SKM-1 treated with dmso at 0.1 percent for 144 hours (cell line): ENCODE measurements around the gene UBE2R2.
"Not testable (repeated sequence)": the region's sequence is repeated elsewhere in the genome, so short reads cannot be mapped to it uniquely, and the experiment has no call there.

Experiments
- DNase-seq: peaks from one replicate; lab custom pipeline; 2025; ENCODE audit not compliant: unreplicated experiment; lab: John Stamatoyannopoulos, UW

UBE2R2 gene

DNA sequence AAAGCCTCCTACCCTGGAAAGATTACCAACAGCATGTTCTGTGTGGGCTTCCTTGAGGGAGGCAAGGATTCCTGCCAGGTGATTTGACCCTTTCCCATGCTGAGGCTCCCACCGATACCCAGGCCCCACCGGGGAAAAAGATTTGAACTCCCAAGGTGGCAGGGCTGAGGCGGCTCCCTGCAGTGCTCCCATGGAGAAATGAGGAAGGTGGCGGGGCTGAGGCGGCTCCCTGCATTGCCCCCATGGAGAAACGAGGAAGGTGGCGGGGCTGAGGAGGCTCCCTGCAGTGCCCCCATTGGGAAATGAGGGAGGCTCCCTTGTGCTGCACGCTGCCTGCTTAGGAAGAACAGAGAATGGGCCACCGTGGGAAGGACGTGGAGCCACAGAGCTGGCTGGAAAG, 18.4 kb upstream of the UBE2R2 start:
- DNase-seq, result no peak

DNA sequence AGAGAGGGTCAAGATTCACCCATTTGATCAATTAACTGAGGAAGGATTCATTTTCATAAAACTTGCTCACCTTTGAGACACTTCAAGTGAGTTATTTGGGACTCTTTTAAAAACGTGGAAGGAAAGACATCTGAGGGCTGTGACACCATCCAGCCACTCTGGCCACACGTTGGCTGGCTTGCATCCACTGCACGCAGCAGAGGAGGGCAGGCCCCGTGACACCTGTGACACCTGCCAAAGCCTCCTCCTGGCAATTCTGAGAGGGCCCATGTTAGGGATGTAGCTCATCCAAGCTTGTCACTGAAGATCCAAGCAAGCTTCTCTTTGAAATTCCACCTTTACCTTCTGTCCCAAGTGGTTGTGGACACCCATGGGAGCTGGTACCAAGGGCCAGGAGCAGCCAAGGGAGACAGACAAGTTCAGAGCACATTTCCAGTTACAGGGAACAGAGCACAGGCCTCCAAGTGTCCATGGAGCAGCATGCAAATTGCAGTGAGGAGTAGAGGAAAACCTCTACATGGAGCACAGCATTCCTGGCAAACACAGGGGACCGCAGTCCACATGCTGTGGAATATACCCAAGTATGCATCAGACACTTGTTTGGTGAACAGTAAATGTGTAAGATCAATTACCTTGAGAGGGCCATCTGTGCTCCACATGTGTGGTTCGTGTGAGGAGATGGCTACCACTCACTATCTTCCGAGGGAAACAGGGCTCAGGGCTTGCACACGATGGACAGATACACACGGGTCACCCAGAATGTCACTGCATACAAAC, 16.8 kb upstream of the UBE2R2 start:
- no peak for DNase-seq

DNA sequence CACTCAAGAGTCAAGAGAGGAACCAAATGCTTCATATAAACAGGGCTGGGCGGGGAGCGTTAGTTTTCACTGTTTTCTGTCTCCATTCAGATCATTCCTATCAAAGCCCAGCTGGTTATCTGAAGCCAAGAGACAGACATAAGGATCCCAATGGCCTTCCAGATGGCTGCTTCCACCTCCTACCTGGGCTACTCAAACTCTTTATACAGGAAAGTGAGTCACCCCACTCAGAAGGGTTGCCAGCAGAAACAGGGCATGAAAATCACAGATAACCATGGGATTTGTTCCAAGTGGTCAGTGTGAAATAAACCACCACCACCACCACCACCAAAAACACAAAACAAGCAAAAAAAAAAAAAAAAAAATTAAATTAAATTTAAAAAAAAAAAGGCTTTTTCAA, 16.1 kb upstream of the UBE2R2 start:
- DNase-seq, result no peak

DNA sequence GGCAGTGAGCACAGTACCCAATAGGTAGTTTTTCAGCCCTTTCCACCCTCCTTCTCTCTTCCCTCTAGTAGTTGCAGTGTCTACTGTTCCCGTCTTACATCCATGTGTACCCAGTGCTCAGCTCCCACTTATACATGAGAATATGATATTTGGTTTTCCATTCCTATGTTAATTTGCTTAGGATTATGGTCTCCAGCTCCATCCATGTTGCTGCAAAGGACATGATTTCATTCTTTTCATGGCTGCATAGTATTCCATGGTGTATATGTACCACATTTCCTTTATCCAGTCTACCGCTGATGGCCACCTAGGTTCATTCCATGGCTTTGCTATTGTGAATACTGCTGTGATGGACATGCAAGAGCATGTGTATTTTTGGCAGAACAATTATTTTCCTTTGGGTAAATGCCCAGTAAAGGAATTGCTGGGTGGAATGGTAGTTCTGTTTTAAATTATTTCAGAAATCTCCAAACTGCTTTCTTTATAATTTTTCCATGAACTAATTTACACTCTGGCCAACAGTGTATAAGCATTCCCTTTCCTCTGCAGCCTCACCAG, 14.9 kb upstream of the UBE2R2 start:
- not testable (repeated sequence) for DNase-seq

DNA sequence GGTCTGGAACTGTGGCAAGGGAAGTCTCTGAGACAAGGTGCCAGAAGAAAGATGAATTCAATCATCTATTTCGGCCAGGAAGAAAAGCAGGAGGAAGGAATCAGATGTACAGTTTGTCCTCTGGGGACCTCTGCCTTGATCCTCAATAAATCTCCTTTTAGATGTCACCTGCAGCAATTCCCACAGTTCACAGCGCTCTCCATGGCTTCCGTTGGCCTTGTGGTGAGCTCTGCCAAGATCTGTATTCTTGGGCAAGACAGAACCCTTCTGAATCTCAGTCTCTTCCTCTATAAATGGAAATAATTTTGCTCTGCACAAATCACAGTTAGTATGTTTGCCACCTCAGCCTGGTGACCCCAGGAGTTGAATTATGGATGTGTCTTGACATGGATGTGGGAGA, 12.8 kb upstream of the UBE2R2 start:
- not testable (repeated sequence) for DNase-seq

DNA sequence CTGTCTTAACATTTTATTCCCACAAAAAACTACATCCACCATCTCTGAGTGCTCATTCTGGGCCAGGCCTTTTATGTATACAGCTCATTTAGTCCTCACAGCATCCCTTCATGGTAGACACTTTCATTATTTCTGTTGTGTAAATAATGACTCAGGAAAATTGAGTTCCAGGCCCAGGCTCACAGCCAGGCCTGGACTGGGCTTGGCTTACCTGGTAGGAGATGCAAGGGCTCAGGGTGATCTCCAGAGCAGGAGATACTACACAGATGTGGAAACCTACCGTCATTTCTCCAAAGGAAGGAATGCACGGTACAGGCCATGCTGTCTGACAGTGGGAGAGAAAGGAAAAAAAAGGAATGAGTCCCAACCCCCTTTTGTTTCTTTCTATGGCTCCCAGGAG, 9.8 kb upstream of the UBE2R2 start:
- not testable (repeated sequence) for DNase-seq

DNA sequence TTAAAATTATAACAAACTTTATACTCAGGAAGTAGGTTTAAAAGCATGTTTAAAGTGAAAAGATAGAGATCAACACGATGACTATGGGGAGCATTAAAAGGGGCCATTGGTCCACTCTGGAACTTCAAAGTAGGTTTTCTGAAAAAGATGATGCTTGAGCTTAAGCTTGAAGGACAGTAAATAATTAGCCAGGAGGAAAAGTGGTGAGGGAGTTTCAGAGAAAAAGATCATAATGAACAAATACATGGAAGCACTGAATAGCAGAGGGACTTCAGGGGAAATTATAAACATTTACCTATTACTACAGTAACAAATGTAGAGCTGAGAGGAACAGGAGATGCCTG, 8.0 kb upstream of the UBE2R2 start:
- DNase-seq, result not testable (repeated sequence)

DNA sequence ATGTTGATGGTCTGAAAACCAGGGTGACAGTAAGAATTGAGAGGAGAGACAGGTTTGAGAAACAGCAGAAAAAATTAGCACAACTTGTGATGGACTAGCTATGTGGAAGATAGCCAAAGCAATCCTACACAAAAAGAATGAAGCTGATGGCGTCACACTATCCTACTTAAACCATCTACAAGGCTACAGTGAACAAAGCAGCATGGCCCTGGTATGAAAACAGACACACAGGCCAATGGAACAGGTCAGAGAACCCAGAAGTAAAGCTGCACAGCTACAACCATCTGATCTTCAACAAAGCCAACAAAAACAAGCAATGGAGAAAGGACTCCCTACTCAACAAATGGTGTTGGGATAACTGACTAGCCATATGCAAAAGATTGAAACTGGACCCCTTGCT, 7.5 kb upstream of the UBE2R2 start:
- DNase-seq, result no peak

DNA sequence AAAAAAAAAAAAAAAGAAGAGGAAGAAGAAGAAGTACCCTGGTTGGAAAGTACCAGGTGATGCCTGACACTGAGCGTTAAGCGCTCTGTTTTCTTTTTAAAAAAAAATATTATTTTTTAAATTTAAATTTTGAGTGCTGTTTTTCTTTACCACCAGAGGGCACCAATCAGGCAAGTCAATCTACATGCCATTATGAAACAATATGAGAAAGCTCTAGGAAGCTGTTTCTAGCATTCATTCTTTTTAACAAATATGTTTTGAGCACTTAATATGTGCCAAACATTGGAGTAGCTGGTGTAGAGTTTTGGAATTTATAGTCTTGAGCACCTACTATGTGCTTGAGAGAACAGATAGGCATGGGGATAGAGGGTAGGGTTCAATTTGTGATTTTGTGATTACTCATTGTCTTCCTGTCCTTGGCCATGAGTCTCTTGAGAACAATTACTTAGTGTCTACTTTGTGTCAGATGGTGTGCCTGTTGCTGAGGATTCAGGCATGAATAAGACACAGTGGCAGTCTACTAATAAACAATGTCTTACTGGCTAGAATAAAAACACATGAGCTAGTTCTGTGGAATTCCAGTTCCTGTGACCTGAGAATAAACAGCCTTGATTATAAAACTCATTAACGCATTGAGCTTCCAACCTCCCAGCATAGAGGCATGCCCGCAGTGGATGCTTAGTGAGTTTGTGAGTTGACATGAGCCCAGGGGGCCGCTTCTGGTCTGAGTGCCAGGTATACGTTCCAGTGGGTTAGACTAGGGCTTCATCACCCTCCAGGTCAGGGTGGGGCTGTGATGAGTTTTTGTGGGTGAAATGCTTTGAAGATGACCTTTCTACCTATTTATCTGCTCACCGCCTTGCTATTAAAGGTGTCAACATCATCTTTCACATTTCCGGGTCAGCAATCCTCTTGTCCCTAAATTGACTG, 3.0 kb upstream of the UBE2R2 start:
- DNase-seq, result peak; percentile 61

DNA sequence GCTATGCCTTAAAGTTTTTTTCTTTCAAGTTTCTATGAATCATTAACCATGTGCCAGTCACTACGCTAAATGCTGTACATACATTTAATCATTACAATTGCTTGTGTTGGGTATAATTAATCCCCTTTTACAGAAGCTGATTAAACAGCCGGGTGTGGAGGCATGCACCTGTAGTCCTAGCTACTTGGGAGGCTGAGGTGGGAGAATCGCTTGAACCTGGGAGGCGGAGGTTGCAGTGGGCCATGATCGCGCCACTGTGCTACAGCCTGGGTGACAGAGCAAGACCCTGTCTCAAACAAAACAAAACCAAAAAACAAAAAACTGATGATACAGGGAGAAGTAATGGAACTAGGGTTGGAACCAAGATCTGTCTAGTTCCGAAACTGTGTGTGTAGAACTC, 1.2 kb upstream of the UBE2R2 start:
- DNase-seq, result no peak

DNA sequence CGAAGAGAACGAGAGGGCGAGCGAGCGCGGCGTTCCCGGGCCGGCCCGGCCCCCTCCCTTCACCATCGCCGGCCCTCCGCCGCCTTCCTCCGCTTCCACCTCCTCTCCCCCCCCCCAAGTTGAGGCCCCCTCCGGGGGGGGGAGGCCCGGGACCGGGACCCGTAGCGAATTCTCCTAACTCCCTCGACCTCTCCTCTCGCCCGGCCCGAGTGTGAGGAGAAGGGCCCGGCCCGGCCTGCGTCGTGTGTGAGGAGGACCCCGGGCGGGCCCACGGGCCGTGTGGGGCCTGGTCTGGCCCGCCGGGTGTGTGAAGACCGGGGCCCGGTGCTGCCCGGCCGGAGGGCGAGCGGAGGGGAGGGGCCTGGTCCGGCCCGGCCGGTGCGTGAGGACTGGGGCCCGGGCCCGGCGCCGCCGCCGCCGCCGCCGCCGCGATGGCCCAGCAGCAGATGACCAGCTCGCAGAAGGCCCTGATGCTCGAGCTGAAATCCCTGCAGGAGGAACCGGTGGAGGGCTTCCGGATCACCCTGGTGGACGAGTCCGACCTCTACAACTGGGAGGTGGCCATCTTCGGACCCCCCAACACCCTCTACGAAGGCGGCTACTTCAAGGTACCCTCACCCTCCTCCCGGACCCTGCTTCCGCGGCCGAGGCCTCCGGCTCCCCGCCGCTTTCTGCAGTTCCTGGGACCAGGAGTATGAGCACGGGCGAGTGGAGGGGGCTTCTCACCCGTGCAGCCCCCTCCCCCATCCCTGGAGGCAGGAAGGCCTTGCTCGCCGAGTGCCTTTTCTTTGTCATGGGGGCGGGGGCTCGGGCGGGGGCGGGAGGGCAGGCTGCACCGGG, 587 bp downstream of the UBE2R2 start:
- DNase-seq, result peak; percentile 31

DNA sequence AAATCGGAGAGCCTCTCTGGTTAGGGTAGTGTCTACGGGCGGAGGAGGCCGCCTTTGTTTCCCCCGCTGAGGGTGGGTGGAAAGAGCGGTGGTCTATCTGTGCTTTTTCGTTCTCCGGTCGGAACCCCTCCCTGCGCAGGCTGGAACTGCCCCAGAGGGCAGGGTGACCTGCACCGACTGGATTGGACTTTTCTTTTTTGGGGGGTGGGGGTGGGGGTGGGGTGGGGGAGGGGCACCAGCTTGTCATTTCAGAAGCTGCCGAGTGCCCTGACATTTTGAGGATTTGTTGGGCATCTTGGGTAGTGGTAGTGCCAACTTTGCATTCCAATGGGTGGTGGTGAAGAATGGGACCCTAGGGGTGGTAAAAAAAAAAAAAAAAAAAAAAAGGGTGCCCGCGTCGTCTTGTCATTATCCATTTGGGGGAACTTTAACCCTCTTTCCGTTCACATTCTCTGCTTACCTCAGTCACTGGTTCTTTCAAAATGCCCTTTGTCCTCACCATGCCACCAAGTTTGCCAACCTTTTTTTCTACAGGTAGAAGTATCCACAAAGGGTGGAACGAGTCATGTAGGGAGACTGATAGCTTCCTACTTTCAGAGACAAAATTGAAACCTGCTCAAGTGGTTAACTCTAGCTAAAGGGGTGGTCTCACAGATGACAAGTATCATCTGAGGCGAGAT, 1.3 kb downstream of the UBE2R2 start:
- no peak for DNase-seq

DNA sequence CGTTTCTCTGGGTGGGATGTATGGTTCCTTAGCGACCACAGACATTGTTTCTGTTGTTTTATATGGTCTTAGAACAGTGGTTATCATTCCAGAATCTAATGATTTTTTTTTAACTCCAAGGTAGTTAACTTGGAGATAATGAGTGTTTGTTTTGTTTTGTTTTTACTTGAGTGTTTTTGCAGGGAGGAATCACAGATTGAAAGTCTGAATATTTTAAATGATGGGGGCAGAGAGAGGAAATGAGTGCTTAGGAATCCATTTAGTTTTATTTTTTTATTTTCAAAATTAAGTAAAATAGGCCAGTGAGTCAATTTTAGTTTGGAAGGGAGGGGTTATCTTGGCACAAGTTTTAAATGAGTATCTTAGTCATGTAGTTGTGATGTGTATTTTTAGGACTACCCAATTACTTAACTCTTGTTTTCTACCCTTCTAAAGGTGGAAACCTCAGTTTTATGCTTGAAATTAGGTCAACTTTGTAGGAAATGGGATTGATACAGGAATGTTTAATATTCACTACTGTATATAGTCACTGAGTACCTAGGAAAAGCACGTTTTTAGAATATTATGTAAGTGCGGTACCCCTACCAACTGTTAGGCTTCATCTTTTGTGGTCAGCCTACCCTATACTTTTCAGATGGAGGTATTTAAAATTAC, 2.0 kb downstream of the UBE2R2 start:
- no peak for DNase-seq

DNA sequence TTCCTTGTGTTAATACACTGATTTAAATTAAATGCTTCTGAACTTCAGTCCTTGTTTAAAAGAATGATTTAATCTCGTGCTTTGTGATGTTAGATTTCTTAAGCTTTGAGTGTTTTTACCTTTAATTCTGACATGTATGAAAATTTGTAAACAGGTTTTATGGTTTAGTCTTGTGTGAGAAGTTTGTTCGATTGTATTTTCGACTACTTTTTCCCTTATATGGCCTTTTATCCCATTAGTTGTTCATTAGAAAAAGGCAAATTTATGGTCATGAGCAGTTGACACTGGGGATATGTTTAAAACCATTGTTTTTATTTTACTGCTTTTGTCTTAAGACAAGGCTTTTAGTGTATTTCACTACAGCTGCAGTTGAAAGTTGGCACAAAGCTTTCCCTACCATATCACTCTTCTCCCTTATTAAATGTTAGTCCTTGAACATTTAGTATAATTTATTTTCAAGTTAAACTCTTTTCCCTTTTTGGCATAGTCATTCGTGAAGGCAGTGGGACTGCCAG, 3.3 kb downstream of the UBE2R2 start:
- DNase-seq, result no peak

DNA sequence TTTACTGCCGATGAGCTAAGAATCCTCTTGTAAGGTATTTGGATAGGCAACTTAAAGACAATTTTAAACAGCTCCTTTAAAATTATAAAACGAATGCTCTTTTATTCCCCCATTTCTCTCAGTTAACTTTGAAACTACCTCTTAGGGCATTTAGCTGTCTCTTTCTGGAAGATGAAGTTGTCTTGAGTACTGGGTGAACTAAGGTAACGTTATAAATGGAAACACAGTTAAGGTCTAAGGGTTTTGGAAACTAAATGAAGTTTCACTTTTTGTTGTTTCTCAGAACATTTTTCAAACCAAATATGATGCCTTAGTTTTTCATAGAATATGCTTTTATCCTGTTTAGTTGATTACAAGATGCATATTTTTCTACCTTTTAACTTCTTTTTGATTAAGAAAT, 6.8 kb downstream of the UBE2R2 start:
- no peak for DNase-seq

DNA sequence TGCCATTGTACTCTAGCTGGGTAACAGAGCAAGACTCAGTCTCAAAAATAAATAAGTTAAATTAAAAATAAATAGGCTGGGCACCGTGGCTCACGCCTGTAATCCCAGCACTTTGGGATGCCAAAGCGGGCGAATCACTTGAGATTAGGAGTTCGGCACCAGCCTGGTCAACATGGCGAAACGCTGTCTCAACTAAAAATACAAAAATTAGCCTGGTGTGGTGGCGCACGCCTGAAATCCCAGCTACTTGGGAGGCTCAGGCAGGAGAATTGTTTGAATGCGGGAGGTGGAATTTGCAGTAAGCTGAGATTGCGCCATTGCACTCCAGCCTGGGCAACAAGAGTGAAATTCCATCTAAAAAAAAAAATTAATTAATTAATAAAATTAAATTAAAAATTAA, 10.3 kb downstream of the UBE2R2 start:
- DNase-seq, result not testable (repeated sequence)

DNA sequence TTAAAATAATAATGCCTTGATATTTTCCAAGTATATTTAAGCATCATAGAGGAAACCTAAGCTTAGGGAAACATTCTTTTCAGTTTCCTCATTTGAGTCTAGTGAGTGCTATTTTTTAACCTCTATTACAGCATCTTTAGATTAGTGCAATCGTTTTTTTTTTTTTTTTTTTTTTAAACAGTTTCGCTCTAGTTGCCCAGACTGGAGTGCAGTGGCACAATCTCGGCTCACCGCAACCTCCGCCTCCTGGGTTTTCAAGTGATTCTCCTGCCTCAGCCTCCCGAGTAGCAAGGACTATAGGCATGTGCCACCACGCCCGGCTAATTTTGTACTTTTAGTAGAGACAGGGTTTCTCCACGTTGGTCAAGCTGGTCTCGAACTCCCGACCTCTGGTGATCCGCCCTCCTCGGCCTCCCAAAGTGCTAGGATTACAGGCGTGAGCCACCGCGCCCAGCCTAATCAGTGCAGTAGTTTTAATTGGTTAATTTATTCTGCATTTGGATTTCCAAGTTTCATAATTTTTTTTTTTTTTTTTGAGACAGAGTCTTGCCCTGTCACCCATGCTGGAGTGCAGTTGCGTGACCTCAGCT, 12.8 kb downstream of the UBE2R2 start:
- DNase-seq, result not testable (repeated sequence)

DNA sequence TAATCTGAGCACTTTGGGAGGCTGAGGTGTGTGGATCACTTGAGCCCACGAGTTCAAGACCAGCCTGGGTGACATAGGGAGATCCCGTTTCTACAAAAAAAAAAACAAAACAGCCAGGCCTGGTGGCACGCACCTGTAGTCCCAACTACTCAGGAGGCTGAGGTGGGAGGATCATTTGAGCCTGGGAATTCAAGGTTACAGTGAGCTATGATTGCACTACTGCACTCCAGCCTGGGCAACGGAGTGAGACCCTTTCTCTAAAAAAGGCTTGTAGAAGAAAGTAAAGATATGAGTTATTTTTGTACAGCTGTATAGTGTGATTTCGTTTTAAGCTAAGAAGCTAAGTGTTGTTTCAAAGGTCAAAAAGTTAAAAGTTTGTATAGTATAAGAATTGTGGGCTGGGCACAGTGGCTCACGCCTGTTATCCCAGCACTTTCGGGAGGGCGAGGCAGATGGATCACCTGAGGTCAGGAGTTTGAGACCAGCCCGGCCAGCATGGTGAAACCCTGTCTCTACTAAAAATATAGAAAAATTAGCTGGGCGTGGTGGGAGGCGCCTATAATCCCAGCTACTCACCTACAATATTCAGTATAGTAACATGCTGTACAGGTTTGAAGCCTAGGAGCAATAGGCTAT, 18.8 kb downstream of the UBE2R2 start:
- DNase-seq, result no peak

DNA sequence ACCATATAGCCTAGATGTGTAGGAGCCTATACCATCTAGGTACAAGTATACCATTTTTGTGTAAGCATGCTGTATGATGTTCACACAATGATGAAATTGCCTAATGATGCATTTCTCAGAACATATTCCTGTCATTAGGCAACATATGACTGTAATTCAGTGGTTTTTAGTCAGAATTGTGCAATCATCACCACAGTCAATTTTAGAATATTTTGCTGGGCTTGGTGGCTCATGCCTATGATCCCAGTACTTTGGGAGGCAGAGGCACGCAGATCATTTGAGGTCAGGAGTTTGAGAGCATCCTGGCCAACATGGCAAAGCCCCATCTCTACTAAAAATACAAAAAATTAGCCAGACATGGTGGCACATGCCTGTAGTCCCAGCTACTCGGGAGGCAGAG, 19.3 kb downstream of the UBE2R2 start:
- DNase-seq, result peak; percentile 90
